UCSD-AML1 (cell line): ENCODE results near the gene OR8D2.

Experiments used
- DNase-seq: peaks from one replicate; lab custom pipeline; 2025; ENCODE audit not compliant: unreplicated experiment; lab: John Stamatoyannopoulos, UW

OR8D2 gene, protein sequence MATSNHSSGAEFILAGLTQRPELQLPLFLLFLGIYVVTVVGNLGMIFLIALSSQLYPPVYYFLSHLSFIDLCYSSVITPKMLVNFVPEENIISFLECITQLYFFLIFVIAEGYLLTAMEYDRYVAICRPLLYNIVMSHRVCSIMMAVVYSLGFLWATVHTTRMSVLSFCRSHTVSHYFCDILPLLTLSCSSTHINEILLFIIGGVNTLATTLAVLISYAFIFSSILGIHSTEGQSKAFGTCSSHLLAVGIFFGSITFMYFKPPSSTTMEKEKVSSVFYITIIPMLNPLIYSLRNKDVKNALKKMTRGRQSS

DNA sequence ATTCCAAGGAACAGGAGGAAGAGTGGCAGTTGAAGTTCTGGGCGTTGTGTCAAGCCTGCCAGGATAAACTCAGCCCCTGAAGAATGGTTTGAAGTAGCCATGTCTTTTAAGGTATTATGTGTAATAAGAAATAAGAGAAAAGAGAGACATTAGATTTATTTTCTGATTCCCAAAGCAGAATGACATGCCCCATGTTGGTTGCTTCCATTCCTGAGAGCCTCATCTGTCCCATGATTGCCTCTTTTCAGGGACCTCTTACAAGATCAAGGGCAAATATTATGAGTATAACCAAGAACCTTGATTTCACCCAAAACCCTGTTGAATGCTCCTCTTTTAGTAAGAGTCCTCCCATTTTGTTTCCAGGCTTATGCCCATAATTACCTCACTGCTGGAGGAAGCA lies at the start of gene OR8D2:
Gene OR8D2, minus strand, starts transcription at position 101 of the 400 bp plus-strand sequence. Its CDS starts 0 bp downstream, at position 101.
- DNase-seq: no peak

DNA sequence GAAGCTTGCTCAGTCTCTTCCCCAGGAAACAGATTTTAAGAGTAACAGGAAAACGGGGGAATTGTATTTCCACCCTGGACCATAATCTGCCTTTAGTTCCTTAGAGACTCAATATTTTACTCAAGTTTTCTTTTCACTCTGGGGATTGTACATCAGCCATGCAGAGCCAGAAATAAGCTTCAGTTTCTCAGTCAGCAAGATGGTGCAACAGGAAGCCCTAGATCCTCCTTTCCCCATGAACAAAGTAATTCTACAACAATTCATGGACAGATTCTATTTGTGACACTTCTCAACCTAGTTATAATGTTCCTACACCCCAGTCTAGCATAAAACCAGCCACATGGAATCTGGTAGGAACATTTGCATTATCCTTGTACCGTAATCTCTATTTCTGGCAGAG lies 39.6 kb upstream of the OR8D2 start:
- DNase-seq: no peak

DNA sequence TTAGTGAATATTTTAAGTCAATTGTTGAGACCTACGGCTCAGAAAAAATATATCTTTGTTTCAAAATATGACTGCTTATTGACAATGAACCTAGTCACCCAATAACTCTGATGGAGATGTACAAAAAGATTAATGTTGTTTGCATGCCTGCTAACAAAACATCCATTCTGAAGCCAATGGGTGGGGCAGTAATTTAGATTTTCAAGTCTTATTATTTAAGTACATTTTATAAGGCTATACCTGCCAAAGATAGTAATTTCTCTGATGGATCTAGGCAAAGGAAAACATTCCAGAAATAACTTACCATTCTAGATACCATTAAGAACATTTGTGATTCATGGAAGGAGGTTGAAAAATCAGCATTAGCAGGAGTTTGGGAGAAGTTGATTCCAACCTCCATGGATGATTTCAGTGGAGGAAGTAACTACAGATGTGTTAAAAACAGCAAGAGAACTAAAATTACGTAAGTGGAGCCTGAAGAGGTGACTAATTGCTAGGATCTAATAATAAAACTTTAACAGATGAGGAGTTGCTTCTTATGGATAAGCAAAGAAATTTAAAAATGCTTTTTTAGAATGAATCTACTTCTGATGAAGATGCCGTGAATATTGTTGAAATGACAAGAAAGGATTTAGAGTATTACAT lies 26.4 kb upstream of the OR8D2 start:
- no peak for DNase-seq

DNA sequence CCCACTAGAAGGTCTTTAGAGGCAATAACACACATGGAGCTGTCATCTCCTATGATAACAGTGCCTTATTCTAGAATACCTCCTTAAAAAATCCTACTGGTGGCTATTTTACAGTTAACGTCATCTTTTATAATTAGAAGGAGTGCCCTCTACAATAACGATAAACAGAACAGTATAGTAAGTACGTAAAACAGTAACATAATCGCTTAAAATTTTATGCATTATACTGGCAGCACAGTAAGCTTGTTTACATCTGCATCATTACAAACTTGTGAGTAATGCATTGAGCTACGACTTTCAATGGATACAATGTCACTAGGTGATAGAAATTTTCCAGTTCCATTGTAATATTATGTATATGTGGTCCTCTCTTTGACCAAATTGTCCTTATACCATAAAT lies 24.3 kb upstream of the OR8D2 start:
- no peak for DNase-seq

DNA sequence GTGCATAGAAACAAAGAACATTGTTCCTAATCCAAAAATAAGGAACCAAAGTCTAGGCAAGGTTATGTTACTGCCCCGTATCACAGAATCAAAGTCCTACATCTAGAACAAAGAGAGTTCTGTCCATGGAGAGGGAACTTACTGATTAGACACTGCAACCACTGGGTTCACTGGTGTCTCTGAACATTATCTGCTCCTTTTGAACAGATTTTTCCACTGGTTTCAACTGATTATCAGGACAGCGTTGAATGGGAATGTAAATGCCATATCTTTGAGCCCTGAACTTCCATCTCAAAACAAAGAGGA lies 20.1 kb upstream of the OR8D2 start:
- no peak for DNase-seq

DNA sequence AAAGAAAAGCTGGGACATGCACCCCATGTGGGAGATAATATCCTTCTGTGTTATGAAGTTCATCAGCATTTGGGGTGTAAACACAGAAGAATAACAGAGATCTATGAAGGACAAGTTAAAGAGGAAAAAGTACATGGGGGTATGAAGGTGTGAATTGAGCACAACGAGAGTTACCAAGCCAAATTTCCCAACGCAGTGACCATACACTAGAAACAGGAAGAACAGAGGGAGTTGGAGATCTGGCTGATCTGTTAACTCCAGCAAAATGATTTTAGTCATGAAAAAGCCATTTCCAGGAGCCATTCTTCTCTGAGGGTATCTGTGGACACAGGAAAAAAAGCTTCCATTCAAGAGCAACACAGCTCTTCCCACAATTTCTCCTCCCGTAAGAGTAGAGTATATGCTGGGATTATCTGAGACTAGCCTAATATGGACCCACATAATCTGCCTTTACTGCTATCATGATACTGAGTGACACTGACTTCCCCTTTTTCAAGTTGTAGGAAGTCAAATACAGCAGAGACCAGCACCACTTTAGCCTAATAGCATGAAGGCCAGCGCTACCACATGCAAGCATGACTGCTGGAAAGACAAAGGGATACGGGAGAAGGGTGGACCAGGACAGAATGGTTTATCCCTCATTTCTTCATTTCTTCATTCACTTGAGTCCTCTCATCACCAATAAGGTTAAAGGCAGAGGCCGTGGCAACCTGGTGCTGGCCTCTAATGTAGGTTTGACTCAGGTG lies 19.6 kb upstream of the OR8D2 start:
- DNase-seq: no peak

DNA sequence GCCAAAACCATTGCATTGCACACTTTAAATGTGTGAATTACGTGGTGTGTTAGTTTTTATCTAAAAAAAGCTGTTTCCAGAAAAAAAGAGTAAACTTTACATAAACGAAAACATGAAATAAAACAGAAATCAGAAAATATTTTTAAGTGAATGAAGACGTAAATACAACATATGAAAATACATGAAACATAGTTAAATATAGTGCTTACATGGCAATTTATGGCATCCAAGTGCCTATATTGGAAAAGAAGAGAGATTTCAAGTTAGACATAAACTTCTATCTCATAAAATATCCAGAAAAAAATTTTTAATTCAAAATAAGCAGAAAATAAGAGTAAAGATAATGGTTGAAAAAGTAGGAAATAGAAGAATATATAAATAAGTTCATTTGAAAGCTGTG lies 11.9 kb upstream of the OR8D2 start:
- DNase-seq: no peak

DNA sequence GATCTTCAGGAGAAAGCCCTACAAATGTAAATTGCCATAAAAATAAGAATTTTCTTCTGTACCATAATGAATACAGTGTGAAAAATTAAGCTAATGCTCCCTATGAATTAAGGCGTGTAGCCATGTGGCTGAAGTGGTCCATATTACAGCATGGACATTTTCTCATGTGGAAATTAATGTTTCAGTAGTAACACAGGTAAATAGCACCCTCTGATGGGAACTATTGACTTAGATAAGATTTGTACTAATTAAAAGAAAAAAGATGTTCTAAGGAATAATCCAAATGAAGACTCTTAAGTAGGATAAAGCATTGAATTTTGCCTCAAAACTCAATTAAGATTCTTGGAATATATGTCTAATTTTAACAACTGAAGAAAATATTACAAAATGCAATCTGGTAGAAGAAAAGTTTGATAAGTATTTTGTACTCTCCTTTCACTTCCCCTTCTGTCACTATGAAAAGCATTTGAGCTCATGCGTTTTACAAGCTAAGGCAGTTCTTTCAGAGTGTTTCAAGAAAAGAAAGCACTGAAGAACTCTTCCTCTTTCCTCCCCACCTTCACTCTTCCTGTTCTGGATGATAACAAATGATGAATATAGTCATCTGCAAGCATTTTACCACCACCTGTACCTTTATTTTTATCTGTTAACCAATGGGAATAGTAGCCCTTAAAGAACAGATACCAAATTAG lies 9.9 kb upstream of the OR8D2 start:
- DNase-seq: no peak

DNA sequence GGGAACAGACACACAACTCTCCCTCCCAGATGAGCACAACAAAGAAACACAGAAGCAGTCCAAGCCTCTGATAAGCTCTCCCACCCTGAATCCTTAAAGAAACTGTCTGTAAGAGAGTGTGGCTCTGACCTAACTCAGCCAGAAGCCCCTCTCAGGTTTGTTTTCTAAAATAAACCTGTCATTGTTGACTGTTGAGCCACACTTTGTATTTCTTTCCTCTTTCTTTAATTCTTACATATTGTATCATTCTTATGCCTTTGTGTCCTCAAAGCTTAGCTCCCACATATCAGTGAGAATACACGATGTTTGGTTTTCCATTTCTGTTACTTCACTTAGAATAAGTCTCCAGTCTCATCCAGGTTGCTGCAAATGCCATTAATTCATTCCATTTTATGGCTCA lies 7.8 kb upstream of the OR8D2 start:
- DNase-seq: no peak

DNA sequence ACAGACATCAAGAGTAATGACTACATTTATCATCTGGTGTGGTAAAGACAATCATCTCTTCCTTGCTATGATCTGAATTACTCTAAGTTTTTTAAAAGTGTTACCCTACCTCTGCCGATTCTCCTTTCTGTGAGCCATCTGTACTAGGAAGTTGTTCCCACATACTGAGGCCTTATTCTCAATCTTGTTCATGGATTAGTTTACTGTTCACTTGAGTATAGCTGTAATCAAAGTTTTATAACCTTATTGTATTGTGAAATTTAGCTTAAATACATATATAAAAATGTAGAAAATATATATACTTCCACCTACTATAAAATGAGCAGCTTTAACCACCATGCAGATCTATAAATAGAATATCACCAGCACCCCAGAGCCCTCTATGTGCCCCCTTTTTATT lies 2.4 kb upstream of the OR8D2 start:
- DNase-seq: no peak

DNA sequence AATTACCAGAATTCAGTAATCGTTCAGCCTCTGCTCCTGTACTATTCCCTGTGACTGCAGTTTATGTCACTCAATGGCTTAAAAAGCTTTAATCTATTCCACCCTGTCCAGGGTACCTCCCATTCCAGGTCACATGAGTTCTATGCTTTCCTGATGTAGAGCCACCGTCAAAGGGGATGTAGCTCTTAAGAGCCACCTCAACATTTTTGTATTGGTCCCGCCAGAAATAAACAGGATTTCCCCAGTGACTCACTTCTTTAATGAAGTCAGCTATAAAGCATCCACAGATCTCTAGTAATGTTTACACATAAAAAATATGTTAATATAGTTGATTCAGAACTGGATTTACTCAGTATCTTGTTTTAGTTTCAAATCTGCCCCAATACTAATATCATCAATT lies 4.9 kb downstream of the OR8D2 start:
- no peak for DNase-seq

DNA sequence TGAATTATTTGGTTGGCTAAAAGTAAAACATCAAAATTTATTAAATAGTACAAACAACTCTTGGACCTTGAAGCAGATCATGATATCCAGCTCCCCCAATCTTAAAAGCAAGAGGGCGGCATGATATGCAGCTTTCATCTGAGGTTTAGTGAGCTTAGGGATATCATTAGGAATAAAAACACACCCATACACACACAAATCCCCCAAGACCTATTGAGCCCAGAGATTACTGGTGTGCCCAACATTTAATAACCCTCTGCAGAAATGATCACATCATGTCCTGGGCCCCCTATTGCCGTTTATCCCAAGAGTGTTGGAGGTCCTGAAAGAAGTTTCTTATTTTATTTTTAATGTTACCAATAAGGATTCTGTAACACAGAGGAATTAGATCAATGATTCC lies 6.1 kb downstream of the OR8D2 start, which contains the start of gene OR8D1:
Gene OR8D1, minus strand, starts transcription at position 101 of the 400 bp plus-strand sequence. CDS start 3,183 bp downstream, outside the sequence.
- no peak for DNase-seq

DNA sequence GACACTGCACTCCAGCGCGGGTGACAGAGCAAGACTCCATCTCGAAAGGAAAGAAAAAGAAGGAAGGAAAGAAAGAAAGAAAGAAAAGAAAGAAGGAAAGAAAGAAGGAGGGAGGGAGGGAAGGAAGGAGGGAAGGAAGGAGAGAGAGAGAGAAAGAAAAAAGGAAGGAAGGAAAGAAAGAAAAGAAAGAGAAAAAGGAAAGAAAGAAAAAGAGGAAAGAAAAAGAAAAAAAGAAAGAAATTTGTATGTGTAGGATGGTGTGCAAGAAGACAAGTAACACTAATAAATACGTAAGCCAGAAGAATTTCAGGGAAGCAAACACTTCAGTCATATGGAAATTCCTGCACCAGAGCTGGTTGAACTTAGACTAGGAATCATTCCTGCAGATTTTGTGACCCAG lies 6.9 kb downstream of the OR8D2 start:
- no peak for DNase-seq

DNA sequence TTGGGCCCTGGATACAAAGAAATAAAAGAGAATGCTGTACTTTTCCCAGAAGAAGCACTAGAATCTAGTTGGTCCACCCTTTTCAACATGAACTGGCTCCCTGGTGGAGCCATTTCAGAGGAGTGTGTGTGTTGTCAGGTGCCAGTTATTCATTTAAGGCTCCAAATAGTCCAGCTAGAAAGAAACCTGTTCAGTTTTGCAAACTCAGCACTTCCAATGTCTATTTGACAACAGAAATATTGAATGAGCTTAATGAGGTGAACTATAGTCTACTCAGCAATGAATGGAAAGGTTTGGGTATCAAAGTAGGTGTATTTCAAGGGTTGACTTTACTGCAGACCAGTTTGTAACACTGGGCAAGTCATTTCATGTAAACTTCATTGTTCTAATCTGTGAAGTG lies 8.3 kb downstream of the OR8D2 start:
- no peak for DNase-seq

DNA sequence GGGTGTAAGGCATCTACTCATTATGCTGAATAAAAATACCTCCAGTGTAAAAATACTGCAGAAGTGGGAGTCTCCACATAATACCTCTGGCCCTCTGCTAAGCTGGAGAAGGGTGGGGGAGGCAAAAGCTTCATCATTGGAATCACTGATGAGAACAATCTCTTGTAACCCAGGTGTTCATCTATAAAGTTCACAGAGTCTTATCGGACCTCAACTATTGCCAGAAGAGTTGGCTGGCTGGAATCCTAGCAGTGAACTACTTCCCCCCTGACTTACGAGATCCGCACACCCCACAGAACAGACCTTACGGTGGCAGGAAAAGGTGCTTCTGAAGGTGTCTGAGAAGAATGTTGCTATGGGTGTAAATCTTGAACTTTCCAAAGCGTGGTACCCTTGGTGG lies 8.7 kb downstream of the OR8D2 start:
- DNase-seq: no peak

DNA sequence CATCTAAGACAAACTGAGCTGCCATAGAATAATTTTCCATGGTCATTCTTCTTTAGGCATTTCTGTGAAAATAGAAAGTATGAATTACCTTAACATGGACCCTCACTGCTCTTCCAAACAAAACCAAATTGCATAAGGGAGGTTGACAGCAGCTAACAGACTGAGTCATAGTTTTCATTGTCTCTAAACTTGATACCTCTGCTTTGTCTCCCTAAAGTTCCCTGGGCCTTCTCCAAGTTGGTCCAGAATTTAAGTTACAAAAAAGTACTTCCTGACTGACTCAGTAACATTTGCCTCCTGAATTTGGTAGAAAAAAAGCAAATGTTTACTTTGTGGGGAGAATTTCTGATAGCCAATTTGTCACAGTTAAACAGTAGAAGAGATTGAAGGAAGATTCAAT lies 9.3 kb downstream of the OR8D2 start:
- DNase-seq: no peak

DNA sequence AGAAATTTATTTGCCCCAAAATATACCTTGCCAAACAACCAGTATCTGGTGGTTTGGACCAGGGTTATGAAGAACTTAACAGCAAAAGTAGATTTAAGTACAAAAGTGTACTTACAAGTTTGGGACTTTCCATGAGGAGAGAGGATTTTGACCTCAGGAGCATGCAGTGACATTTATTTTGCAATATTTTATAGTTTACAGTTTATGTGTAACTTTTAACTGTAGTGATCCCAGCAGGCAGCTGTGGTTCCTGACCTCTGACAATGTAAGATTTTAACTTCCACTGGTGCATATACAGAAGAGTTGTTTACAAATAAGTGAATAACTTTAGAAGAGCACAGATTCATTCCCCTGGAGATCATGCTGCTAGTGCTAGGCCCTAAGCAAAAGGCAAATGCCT lies 12.9 kb downstream of the OR8D2 start:
- DNase-seq: no peak

DNA sequence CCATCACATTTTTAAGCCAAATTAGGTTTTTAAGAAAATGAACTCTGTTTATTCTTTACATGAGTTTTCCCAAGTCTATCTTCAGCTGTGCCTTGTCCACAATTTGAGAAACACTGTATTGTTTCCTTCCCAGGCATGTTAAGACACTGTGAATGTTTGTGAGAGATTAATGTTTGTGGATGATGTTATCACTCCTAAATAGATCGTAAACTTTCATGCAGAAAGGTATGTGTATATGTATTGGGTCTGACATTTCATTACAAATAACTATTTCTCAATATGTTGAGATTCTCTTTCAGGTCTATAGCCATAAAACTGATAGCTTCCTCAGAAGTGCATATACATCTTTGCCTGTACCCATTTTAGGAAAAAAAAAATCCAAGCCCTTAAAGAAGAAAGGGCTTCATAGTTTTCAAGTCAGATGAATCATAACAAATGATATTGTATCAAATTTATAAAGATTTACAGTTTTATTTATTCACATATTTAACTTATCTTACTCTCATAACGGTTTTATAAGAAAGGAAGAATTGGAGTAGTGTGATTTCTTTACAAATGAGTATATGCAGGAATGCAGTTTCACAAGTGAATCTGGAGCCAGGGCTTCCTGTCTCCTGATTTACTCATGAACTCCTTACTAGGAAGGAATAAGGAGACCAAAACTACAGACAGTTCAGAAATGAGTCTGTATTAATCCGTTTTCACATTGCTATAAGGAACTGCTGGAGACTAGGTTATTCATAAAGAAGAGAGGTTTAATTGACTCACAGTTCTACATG lies 17.5 kb downstream of the OR8D2 start:
- no peak for DNase-seq

DNA sequence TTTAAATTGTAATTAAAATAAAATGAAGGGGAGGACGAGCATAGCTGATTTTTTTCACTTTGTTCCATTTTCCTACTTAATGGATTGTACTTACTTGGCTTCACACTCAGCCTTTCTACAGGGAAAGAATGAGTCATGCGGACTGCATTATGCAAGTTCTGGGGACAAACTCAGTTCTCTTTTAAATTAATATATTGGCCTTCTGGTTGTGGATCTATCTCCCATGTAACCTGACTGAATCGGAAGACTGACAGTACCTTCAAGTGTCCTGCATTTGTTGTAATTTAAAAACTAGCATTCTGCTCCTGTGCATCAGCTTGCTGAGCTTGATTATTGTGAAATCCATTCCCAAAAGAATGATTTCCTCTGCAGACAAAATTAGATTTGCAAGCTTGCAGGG lies 18.4 kb downstream of the OR8D2 start:
- no peak for DNase-seq

DNA sequence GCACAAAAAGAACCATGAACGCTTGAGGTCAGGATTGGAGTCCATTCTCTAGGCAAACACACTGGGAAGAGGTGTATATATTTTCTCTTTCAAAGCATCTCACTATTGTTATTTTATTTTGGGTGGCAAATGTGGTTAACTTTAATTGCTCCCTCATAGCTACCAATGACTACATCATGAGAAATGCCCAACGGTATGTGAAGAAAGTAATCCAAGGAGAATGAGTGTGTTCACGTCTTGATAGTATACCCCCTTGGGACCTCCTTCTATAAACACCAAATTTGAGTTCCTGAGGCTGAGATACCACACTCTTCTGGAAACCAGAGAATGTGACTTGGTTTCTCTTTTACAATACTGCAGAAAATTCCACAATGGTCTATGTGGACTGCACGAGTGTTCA lies 22.1 kb downstream of the OR8D2 start:
- no peak for DNase-seq

DNA sequence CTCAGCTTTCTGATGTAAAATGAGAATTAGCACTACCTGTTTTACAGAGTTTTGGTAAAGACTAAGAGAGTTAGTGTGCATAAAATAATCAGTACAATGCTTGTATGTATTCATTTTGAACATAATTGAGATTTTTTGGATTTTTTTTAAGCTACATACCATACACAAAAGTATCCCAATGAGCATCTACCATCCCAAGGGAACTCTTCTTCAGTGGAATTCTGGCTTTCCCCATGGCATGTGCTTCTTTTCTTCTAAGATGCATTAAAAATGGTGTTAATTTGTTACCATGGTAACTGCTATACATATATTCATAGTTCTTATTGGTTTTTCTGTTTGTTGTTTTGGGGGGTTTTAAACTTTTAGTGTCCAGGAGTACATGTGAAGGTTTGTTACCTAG lies 24.0 kb downstream of the OR8D2 start:
- DNase-seq: no peak
